Gastrocnemius medialis (tissue), 4 donors: Measurements from ENCODE around the gene IQGAP1. TPM values are rescaled to one million over a fixed set of nuclear protein-coding genes. Genes with fewer than 3 reads are reported as not detected.

Source experiments
- ATAC-seq, 2 donors: fragments of 150-250 bp; one replicate each; pipeline ENCODE4 v1.9.1; 2016
- DNase-seq, 2 donors: peaks; one replicate each; pipeline ENCODE4 v3.0.0-alpha.2; 2019
- H3K27ac ChIP-seq, 4 donors: fragments of 200-600 bp; sonication (generic); 1 replicate in 1 of 4; 2 replicates in 3 of 4; pipeline ENCODE4 v1.5.1; 2016 to 2018; ENCODE audit warnings: mild to moderate bottlenecking in 2 of 4, moderate library complexity in 1 of 4
- H3K27me3 ChIP-seq, 3 donors: fragments of 200-600 bp; sonication (generic) in 2 of 3; 1 replicate in 1 of 3; 2 replicates in 2 of 3; pipeline versions ENCODE4 v1.5.1 to v1.6.0; 2016 to 2019; ENCODE audit warnings: mild to moderate bottlenecking in 1 of 3, moderate library complexity in 1 of 3
- H3K36me3 ChIP-seq, 2 donors: fragments of 200-600 bp; sonication (generic) in 1 of 2; one replicate each; pipeline ENCODE4 v1.5.1; 2017 to 2018
- H3K4me1 ChIP-seq, 2 donors: fragments of 200-600 bp; sonication (generic) in 1 of 2; one replicate each; pipeline ENCODE4 v1.5.1; 2016 to 2017; ENCODE audit warnings: mild to moderate bottlenecking in 2 of 2
- H3K4me3 ChIP-seq, 4 donors: fragments of 200-600 bp; sonication (generic) in 3 of 4; 1 replicate in 1 of 4; 2 replicates in 3 of 4; pipeline ENCODE4 v1.5.1; 2016 to 2019; ENCODE audit warnings: mild to moderate bottlenecking in 2 of 4
- H3K9me3 ChIP-seq, 3 donors: fragments of 200-600 bp; sonication (generic) in 2 of 3; 1 replicate in 1 of 3; 2 replicates in 2 of 3; pipeline ENCODE4 v1.5.1; 2016 to 2019
- POLR2A ChIP-seq, 2 donors: fragments of 450-650 bp; IDR thresholded peaks; one replicate each; pipeline ENCODE4 v1.6.1; 2017; ENCODE audit warnings: antibody characterized with exemption in 2 of 2, mild to moderate bottlenecking in 2 of 2, moderate library complexity in 2 of 2
- in situ Hi-C, 4 donors: fragments of 200-750 bp; cut with MboI; loops; one replicate each; pipeline versions ENCODE4 v1.15.0 to v1.8.0; 2017; ENCODE audit warnings: low sequenced_read_pairs in 4 of 4
- intact Hi-C: fragments of 100-400 bp; cut with DNase I; formaldehyde crosslinking; loops from one replicate; pipeline ENCODE4 v1.15.1; 2023; ENCODE audit warnings: low total_unique reads
- total RNA-seq, 4 donors: library from RNA; depleted of rRNA; stranded (reverse); fragments of >200 nt; gene quantifications; one replicate each; pipeline versions ENCODE4 v1.1.0 to v1.2.3, GENCODE V29; 2016
- TF ChIP-seq, protein P1 (sequence below), 5 experiments: fragments of 450-650 bp in 3 of 5; fragments of 200-600 bp in 2 of 5; sonication (generic) in 2 of 5; IDR thresholded peaks in 4 of 5; conservative IDR thresholded peaks in 1 of 5; 1 replicate in 4 of 5; 2 replicates in 1 of 5; pipeline ENCODE4 v1.5.1; 2016 to 2019; ENCODE audit warnings: antibody characterized with exemption in 5 of 5, mild to moderate bottlenecking in 3 of 5, moderate library complexity in 3 of 5

IQGAP1 gene
- total RNA-seq, 4 donors from 2014 or later, result 39.1 to 92.7 (median 59.1) TPM

DNA sequence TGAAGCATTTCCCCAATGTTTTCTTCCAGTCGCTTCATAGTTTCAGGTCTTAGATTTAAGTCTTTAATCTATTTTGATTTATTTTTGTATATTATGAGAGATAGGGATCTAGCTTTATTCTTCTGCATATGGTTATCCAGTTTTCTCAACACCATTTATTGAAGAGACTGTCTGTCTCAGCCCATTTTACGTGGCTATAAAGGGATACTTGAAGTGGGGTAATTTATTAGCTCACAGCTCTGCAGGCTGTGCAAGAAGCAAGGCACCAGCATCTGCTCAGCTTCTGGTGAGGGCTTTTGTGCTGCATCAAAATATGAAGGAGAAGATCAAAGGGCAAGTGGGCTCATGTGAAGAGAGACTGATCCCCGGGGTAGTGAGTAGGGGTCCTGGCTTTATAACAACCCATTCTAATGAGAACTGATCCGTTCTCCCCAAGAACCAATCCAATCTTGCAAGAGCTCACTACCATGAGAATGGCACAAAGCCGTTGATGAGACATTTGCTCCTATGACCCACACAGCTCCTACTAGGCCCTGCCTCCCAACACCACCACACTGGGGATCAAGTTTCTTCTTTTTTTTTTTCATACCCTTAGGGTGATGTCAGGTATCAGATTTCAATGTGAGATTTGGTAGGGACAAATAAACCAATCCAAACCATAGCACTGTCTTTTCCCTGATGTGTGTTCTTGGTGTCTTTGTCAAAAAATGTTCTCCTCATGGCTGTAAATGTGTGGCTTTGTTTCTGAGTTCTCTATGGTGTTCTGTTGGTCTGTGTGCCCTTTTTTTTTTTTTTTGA, 63.2 kb downstream of the IQGAP1 start:
- Histone ChIP-seq H3K36me3 (peaks cover 5 to 96% of the 10 kb centered on the region in 2 donors), H3K27me3 (no peaks in the 10 kb centered on the region), H3K9me3 (no peaks in the 10 kb centered on the region), H3K4me1 (peaks cover 14 to 15% of the 10 kb centered on the region in 2 donors), H3K27ac (peak overlapping the region; percentile 50 to 67 (median 52)), H3K4me3 (no peak overlapping the region)
- in situ Hi-C loops (no loop called here), intact Hi-C loops (no loop called here)
- DNase-seq (peak; percentile 15 to 48), ATAC-seq (peak; percentile 88)
- TF ChIP-seq POLR2A (IDR thresholded peaks at IDR 0.05), result no peak
- TF ChIP-seq, protein P1, sequence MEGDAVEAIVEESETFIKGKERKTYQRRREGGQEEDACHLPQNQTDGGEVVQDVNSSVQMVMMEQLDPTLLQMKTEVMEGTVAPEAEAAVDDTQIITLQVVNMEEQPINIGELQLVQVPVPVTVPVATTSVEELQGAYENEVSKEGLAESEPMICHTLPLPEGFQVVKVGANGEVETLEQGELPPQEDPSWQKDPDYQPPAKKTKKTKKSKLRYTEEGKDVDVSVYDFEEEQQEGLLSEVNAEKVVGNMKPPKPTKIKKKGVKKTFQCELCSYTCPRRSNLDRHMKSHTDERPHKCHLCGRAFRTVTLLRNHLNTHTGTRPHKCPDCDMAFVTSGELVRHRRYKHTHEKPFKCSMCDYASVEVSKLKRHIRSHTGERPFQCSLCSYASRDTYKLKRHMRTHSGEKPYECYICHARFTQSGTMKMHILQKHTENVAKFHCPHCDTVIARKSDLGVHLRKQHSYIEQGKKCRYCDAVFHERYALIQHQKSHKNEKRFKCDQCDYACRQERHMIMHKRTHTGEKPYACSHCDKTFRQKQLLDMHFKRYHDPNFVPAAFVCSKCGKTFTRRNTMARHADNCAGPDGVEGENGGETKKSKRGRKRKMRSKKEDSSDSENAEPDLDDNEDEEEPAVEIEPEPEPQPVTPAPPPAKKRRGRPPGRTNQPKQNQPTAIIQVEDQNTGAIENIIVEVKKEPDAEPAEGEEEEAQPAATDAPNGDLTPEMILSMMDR (IDR thresholded peaks at IDR 0.05 in 4 of 5, conservative IDR thresholded peaks at IDR 0.05 in 1 of 5), result no peak

DNA sequence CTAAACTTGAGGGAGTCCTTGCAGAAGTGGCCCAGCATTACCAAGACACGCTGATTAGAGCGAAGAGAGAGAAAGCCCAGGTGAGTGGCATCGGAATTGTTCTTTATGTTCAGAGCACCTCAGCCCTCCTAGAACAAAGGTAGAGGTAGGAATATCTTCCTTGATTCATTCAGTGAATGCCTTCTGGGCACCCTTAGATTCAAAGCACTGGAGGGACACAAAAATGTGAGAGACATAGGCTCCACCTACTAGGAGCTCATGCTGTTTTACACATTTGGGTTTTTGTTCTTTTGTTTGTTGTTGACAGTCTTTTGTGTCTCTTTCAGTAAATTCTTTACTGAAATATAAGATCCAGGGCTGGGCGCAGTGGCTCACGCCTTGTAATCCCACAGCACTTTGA, 68.2 kb downstream of the IQGAP1 start:
- no peak for TF ChIP-seq POLR2A (IDR thresholded peaks at IDR 0.05)
- TF ChIP-seq, protein P1 (IDR thresholded peaks at IDR 0.05 in 4 of 5, conservative IDR thresholded peaks at IDR 0.05 in 1 of 5), result no peak
- in situ Hi-C loops, result no loop called here
- ATAC-seq (no peak), DNase-seq (no peak)
- Histone ChIP-seq H3K4me1 (peaks cover 28 to 37% of the 10 kb centered on the region in 2 donors), H3K27ac (no peak overlapping the region), H3K4me3 (no peak overlapping the region), H3K36me3 (peaks cover 5 to 87% of the 10 kb centered on the region in 2 donors), H3K9me3 (no peaks in the 10 kb centered on the region), H3K27me3 (no peaks in the 10 kb centered on the region)
- intact Hi-C loops, result no loop called here

DNA sequence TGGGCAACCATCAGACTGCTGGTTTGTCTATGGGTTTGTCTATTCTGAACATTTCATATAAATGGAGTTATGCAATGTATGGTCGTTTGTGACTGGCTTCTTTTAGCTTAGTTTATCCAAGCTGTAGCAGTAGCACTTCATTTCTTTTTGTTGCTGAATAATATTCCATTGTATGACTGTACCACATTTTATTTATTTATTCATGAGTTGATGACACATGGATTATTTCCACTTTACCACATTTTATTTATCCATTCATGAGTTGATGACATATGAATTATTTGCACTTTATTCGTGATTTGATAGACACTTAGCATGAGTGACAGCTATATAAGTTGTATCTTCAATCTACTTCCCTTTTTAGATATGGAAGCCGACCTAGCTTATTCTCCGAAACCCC, 70.0 kb downstream of the IQGAP1 start:
- Histone ChIP-seq H3K27me3 (no peaks in the 10 kb centered on the region), H3K27ac (peak overlapping the region; percentile 50 to 89 (median 86)), H3K4me3 (no peak overlapping the region), H3K36me3 (peaks cover 3 to 75% of the 10 kb centered on the region in 2 donors), H3K9me3 (no peaks in the 10 kb centered on the region), H3K4me1 (peaks cover 37 to 46% of the 10 kb centered on the region in 2 donors)
- no peak for TF ChIP-seq POLR2A (IDR thresholded peaks at IDR 0.05)
- TF ChIP-seq, protein P1 (IDR thresholded peaks at IDR 0.05 in 4 of 5, conservative IDR thresholded peaks at IDR 0.05 in 1 of 5), result no peak
- intact Hi-C loops (no loop called here), in situ Hi-C loops (no loop called here)
- DNase-seq, result no peak
- no peak for ATAC-seq

DNA sequence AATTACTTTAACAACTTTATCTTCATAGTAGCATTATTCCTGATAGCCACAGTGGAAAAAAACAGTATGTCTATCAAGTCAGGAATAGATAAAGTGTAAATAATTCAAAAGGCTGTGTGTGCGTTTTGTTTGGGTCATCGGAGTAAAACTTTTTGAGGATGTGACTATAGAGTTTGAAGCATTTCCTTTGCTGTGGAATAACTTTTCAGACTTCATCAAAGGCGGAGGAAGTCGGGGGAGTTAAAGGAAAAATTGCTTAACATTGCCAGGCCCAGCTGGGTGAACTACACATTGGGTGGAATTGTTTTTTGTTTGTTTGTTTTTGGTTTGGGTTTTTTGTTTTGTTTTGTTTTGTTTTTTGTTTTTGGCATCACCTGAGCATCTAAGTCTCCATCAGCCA, 71.3 kb downstream of the IQGAP1 start:
- ATAC-seq (no peak), DNase-seq (no peak)
- peaks cover 3 to 62% of the 10 kb centered on the region in 2 donors for H3K36me3 ChIP-seq
- intact Hi-C loops, result no loop called here
- H3K4me3 ChIP-seq, result no peak overlapping the region
- in situ Hi-C loops, result no loop called here
- TF ChIP-seq, protein P1 (IDR thresholded peaks at IDR 0.05 in 4 of 5, conservative IDR thresholded peaks at IDR 0.05 in 1 of 5), result no peak
- no peak for TF ChIP-seq POLR2A (IDR thresholded peaks at IDR 0.05)
- no peaks in the 10 kb centered on the region for H3K9me3 ChIP-seq
- H3K27ac ChIP-seq, result peak overlapping the region; percentile 50 to 89 (median 86)
- no peaks in the 10 kb centered on the region for H3K27me3 ChIP-seq
- peaks cover 50 to 57% of the 10 kb centered on the region in 2 donors for H3K4me1 ChIP-seq
